Retinal pigment epithelial cell (primary cell): ENCODE data around the gene SRGAP2.
"Not testable (repeated sequence)": the region's sequence is repeated elsewhere in the genome, so short reads cannot be mapped to it uniquely, and the experiment has no call there.

Experiments used
- DNase-seq: peaks from one replicate; pipeline ENCODE4 v3.0.0-alpha.2; 2010; ENCODE audit warnings: low read depth
- H3K4me3 ChIP-seq: 2 replicates; pipeline ENCODE4 v1.5.1; 2011; ENCODE audit warnings: mild to moderate bottlenecking, low read length, control low read depth, moderate library complexity

The SRGAP2 gene

DNA sequence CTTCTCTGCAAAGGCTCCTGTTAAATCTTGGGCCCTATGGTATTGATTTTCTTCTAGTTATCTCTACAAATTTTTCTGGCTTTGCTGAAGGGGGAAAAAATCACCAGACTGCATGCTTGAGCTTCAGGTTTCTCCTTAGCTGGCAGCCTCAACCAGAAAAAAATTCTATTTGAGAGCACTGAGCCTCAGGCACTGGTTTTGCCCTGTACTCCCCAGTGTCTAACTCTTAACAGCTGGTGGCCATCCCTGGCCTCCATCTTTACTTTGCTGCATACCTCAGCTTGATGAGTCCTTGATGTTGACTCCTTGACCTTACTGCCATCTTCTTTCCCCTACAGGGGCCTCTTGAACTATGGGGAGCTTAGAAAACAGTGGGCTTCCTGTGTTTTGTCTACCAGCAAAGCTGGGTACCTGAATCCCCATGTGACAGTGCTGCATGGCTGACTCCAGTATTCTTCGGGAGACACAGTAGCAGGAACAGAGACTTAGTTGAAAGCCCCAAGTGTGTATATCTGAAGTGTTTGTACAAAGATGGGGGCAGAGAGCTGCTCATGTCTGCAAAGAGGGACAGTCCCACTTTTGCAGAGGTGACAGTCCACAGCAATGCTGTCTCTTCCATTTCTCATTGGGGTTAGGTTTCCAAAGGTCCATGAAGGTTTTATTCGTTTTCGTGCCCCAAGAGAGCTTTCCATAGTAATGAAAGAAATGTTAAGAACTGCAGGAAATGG is 31.0 kb downstream of the SRGAP2 start:
- not testable (repeated sequence) for DNase-seq, H3K4me3 ChIP-seq

DNA sequence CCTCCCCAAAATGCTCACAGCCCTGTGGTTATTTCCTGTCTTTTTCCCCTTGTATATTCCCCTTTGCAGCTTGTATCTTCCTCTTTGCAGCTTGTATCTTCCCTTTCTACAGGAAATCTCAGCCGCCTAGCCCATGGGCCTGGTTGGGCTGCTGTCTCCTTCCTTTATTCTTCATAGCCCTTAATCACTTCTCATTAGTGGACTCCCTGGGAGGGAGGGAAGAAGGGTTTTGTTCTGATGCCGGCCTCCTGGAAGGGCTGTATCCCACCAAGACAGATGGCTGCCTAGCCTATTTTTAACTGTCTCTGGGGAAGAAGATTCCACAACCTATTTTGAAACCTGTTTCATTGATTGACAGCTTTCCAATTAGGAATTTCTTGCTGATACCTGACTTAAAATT is 31.8 kb downstream of the SRGAP2 start:
- not testable (repeated sequence) for DNase-seq, H3K4me3 ChIP-seq

DNA sequence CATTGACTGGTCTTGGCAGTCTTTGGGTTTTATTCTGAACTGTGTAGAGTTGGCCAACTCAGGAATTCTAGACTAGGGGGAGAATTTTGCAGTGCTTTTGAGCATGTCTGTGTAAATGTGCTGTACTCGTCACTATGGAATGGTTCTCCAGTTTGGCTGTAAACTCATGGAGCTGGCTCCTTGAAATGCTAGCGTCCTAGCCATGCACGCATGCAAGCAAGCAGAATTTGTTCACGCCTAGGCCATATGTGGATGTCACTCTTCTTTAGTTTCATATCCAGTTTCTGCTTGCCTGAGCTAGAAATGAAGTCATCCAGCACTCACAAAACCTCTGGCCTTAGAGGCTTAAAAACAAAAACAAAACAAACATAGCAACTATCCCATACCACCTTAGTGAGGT is 36.9 kb downstream of the SRGAP2 start:
- DNase-seq, H3K4me3 ChIP-seq: not testable (repeated sequence)

DNA sequence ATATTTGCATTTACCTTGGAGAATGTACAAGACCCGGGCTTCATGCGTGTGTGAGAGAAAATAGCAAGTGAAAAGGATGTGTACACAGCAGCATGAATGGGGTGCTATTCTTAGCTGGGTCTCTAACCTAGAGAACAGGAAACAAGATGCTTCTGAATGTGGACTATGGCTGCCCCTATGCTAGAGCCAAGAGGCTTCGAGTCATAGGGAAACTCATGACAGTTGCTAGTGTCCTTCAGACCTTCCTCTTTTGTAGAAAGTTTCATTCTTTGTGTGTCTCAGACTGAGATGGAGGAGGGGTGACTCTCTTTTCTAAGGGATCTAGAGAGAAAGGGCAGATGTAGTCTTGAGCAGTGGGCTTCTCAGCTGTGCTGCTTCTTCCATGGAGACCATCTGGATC is 40.0 kb downstream of the SRGAP2 start:
- DNase-seq, H3K4me3 ChIP-seq: not testable (repeated sequence)

DNA sequence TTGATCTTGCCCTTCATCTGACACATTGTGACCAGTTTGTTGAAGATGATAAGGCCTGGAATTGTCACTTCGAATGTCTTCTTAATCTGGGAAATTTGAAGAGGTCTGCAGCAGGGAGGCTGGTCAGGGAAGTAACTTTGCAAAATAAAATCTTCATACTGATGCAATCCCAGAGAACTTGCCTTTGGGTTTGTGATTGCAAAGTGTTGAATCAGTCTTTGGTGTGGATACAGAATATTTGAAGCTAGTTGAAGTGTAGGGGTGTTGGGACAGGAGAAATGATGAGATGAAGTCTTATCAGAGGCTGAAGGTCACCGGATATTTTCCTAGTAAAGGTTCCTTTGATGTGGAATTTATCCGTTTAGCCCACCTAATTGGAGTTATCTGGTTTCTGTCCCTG is 42.1 kb downstream of the SRGAP2 start:
- DNase-seq, H3K4me3 ChIP-seq: not testable (repeated sequence)

DNA sequence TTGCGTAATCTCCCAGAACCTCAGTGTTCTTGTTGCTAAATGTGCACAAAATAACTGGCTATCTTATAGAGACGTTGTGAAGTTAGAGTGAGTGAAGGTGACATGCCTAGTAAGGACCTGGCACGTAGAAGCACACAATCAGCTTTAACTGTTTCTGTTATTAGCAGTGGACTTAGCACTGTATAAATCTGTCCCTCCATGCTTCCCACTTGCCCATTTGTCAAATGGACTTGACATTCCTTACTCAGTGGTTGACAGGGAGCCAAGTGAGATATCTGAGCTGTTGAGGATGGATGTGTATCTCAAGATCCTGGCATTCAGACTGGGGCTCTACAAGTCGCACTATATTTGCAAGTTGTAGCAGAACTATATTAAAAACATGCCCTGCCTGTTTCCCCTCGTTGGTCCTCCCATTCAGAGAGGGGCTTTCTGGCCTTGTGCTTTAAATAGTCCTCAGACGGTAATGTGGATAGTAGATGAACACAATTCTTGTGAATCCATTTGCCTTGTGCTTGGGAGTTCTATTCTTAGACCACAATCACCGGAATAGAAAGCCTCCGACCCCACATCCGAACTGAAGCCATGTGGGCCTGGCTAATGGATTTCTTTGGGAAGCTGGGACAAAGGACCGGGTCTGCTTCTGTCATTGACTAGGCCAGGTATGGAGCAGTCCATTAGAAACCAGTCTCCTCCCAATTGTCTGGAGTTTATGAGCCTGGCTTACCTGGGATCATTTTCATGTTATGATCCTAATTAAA is 43.0 kb downstream of the SRGAP2 start:
- DNase-seq, H3K4me3 ChIP-seq: not testable (repeated sequence)

DNA sequence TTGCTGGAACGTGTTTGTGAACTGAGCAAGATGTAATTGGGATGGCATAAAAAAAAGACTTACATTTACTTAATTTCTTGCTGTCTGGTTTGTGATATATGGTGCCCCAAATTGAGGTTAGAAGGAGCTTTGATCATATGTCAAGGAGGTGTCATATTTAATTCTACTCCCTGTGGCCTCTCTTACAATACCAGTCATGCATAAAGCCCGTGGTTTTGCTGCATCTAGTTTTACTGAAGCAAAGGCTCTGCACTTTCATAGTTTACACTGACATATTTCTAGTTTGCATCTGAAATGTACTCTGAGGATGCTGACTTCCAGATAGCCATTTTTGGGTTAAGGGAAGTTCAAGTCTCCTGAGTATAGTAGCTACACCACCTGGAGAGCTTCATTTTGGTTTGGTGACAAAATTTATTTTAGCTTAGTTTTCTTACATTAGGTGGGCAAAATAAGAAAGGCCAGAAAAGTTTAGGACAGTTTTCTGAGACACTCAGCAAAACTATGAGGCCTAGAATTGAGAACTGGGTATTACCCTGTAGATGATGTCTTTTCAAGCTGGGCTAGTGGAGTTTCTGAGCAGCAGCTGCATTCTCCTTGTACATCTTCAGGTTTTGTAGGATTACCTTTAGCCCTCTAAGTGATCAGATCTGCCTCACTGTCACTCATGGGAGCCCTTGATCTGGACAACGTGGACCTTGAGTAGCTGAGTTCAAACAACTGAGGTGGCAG is 47.8 kb downstream of the SRGAP2 start:
- H3K4me3 ChIP-seq, DNase-seq: not testable (repeated sequence)

DNA sequence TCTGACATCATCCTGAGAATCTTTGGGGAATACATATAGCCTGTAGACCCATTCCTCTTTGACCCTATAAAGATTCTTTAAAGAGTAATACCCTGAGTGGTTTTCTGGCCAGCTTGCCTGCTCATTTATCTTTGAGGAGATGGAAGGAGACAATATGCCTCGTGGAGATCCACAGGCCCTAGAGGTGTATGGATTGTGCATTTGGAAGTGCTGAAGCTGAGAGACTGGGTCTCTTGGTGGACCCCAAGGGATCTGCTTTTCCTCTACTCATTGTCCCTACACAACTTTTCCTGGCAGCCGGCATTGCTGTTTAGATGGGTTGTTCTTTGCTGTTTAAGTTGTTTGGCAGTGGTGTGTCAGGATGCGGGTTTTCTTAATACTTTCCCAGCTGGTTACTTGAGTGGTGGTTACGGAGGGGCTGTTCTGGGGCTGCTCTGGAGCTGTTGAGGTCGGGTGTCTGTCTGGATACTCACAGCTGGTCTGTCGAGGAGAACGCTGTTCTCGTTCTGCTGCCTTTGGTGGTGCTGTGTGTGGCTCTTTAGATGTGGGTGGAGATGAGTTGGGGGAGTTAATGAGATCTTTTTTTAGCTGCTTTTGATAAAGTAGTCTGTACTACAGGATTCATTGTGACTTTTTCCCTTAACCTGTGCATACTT is 49.5 kb downstream of the SRGAP2 start:
- H3K4me3 ChIP-seq, DNase-seq: not testable (repeated sequence)
